Effector memory CD4-positive, alpha-beta T cell (primary cell): Measurements from ENCODE around the gene NSD1.

Source experiments
- DNase-seq, 3 donors: peaks; one replicate each; pipeline ENCODE4 v3.0.0-alpha.2; 2020
- H3K27ac ChIP-seq: 2 replicates; pipeline ENCODE4 v1.7.0; 2013; ENCODE audit warnings: mild to moderate bottlenecking, low read length, moderate library complexity; ENCODE audit not compliant: insufficient read depth, poor library complexity, severe bottlenecking
- H3K27me3 ChIP-seq: replicated peaks from 2 replicates; pipeline ENCODE4 v1.7.0; 2013; ENCODE audit warnings: mild to moderate bottlenecking, low read length; ENCODE audit not compliant: insufficient read depth, control insufficient read depth, poor library complexity, severe bottlenecking
- H3K36me3 ChIP-seq: 2 replicates; pipeline ENCODE4 v1.7.0; 2013; ENCODE audit warnings: mild to moderate bottlenecking, low read length, moderate library complexity; ENCODE audit not compliant: control insufficient read depth, insufficient read depth
- H3K4me1 ChIP-seq: 2 replicates; pipeline ENCODE4 v1.7.0; 2013; ENCODE audit warnings: low read length, mild to moderate bottlenecking; ENCODE audit not compliant: control insufficient read depth, insufficient read depth, poor library complexity, severe bottlenecking
- H3K4me3 ChIP-seq: 2 replicates; pipeline ENCODE4 v1.7.0; 2013; ENCODE audit warnings: low read length, low read depth, mild to moderate bottlenecking; ENCODE audit not compliant: insufficient read depth, poor library complexity, severe bottlenecking
- H3K9me3 ChIP-seq: 2 replicates; pipeline ENCODE4 v1.7.0; 2013; ENCODE audit warnings: mild to moderate bottlenecking, low read length, moderate library complexity; ENCODE audit not compliant: control insufficient read depth

Gene NSD1

DNA sequence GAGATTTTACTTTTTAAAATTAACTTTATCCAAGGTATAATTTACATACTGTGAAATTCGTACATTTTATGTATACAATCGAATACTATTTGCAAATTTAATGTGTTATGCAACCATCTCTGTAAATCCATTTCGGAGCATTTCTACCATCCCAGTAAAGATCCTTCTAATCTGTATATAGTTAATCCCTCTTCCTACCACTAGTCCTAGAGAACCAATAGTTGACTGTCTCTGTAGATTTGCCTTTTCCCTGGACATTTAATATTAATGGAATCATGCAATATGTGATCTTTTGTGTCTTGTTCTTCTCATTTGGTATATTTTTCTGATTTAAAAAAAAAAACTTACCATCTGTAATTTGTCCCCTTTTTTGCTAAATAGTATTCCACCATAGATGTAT, 95.2 kb downstream of the NSD1 start:
- no peak overlapping the region for H3K27ac ChIP-seq
- H3K4me1 ChIP-seq, result no peaks in the 10 kb centered on the region
- no peaks in the 10 kb centered on the region for H3K27me3 ChIP-seq
- H3K9me3 ChIP-seq, result no peaks in the 10 kb centered on the region
- no peak for DNase-seq
- H3K4me3 ChIP-seq, result no peak overlapping the region
- peaks cover 9% of the 10 kb centered on the region for H3K36me3 ChIP-seq

DNA sequence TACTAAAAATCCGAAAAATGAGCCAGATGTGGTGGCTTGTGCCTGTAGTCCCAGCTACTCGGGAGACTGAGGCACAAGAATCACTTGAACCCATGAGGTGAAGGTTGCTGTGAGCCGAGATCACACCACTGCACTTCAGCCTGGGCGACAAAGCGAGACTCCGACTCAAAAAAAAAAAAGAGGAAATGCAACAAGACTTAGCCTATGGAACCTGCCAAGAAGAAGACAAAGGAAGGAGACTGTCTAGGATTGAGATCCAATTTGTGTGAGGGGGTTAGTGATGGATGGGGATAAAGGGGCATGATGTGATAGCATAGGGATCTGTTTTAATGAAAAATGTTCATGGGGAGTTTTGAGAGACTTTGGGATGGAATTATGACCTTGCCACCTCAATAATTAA, 97.1 kb downstream of the NSD1 start:
- Histone ChIP-seq H3K4me1 (no peaks in the 10 kb centered on the region), H3K9me3 (no peaks in the 10 kb centered on the region), H3K36me3 (peaks cover 12% of the 10 kb centered on the region), H3K4me3 (no peak overlapping the region), H3K27ac (no peak overlapping the region), H3K27me3 (no peaks in the 10 kb centered on the region)
- no peak for DNase-seq

DNA sequence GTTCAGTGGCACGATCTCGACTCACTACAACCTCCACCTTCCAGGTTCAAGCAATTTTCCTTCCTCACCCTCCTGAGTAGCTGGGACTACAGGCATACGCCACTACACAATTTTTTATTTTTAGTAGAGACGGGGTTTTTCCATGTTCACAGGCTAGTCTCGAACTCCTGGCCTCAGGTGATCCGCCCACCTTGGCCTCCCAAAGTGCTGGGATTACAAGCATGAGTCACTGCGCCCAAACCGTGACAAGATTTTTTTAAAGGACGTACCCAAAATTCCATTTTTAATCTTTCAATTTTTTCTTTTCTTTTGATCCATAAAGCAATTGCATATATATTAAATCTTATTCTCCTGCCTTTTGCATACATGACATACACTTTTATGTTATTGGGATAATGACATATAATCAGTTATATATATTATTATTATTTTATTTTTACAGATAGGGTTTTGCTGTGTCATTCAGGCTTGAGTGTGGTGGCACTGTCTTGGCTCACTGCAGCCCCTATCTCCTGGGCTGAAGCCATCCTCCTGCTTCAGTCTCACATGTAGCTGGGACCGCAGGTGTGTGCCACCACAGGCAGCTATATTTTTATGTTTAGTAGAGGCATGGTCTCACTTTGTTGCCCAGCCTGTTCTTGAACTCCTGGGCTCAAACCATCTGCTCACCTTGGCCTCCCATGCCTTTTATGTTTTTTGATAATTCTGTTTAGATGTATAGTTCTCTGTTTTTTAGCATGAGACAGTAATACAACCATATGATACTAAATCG, 98.1 kb downstream of the NSD1 start:
- H3K4me1 ChIP-seq, result no peaks in the 10 kb centered on the region
- H3K36me3 ChIP-seq, result peaks cover 11% of the 10 kb centered on the region
- no peak overlapping the region for H3K4me3 ChIP-seq

DNA sequence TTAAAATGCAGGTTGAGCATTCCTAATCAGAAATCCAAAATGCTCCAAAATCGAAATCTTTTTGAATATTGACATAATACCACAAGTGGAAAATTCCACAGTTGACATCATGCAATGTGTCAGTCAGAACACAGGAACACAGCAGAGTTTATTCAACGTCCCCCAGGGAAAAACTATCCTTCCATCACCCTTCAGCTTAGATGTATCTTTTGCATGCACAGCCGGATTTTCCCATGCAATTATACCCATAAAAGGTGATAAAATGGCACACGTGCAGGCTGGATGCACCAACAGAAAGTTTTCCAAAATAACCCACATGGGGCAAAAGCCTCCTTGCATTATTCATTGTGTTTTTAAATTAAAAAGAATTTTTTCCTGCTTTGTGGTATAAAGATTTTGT, 98.8 kb downstream of the NSD1 start:
- no peak for DNase-seq
- Histone ChIP-seq H3K27me3 (no peaks in the 10 kb centered on the region), H3K4me1 (no peaks in the 10 kb centered on the region), H3K36me3 (peaks cover 16% of the 10 kb centered on the region), H3K27ac (no peak overlapping the region), H3K4me3 (no peak overlapping the region), H3K9me3 (no peaks in the 10 kb centered on the region)

More for the DNA sequence above, 98.1 kb downstream of the NSD1 start:
- H3K9me3 ChIP-seq, result no peaks in the 10 kb centered on the region
- H3K27me3 ChIP-seq, result no peaks in the 10 kb centered on the region
- H3K27ac ChIP-seq, result no peak overlapping the region
- no peak for DNase-seq

DNA sequence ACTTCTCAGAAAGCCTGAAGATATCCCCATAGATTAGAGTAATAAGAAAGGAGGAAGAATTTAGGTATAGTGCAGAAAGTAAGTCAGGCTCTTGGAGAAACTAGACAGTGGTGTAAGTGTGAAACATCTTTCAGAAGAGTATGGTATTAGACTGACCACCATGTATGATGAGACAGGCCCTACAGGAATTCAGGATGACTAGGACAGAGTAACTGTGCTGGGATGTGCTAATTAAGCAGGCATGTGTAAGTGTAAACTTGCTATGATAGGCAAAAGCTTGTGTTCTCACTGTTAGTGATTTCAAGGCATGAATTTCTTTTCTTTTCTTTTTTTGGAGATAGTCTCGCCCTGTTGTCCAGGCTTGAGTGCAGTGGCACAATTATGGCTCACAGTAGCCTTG, 99.2 kb downstream of the NSD1 start:
- H3K27me3 ChIP-seq, result no peaks in the 10 kb centered on the region
- no peak overlapping the region for H3K4me3 ChIP-seq
- H3K4me1 ChIP-seq, result no peaks in the 10 kb centered on the region
- H3K27ac ChIP-seq, result no peak overlapping the region
- peaks cover 16% of the 10 kb centered on the region for H3K36me3 ChIP-seq
- H3K9me3 ChIP-seq, result no peaks in the 10 kb centered on the region
- no peak for DNase-seq

DNA sequence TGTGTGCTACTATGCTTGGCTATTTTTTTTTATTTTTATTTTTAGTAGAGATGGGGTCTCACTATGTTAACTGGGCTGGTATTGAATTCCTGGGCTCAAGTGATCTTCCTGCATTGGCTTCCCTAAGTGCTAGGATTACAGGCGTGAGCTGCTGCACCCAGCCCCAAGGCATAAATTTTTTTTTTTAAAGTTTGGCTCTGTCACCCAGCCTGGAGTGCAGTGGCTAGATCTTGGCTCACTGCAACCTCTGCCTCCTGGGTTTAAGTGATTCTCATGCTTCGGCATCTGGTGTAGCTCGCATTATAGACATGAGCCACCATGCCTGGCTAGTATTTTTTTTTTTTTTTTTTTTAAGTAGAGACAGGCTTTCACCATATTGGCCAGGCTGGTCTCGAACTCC, 99.6 kb downstream of the NSD1 start:
- Histone ChIP-seq H3K36me3 (peaks cover 19% of the 10 kb centered on the region), H3K27ac (no peak overlapping the region)

DNA sequence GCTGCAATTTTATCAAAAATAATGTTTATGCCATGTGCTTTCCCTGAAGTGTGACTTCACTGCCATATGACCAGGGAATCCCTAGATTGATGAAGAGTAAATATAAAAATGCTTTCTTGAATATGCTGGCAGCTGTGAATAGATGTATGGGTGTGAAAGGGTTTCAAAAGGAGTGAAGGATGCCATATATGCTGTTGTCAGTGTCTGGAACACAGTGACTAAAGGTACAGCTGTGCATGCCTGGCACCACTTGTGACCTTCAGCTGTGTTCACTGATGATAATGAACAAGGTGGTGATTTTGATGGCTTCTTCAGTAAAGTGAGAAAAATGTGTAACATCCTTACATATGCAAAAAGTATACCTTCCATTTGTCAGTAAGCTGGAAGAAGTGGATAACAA, 100.2 kb downstream of the NSD1 start:
- Histone ChIP-seq H3K4me1 (no peaks in the 10 kb centered on the region), H3K36me3 (peaks cover 25% of the 10 kb centered on the region), H3K27me3 (no peaks in the 10 kb centered on the region), H3K27ac (no peak overlapping the region), H3K9me3 (no peaks in the 10 kb centered on the region), H3K4me3 (no peak overlapping the region)
- DNase-seq, result no peak

More for the DNA sequence above, 99.6 kb downstream of the NSD1 start:
- DNase-seq, result no peak
- no peaks in the 10 kb centered on the region for H3K4me1 ChIP-seq
- H3K9me3 ChIP-seq, result no peaks in the 10 kb centered on the region
- no peaks in the 10 kb centered on the region for H3K27me3 ChIP-seq
- H3K4me3 ChIP-seq, result no peak overlapping the region

DNA sequence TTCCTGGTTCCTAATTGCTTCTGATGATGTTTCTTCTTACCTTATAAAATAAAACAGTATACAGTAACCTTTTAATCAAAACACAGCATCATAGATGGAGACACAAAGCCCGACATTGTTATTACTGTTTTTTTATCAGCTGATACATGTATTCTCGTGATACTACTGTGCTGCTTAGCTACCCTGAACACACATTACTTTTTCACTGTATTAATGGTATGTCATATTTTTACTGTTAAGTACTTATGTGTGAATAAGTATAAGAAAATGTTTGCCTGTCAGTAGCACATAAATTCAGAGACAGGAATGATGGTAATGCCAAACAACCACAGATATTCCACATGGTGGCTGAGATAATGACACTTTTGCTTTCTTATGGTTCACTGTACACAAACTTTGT, 101.3 kb downstream of the NSD1 start:
- H3K4me1 ChIP-seq, result no peaks in the 10 kb centered on the region
- no peak overlapping the region for H3K27ac ChIP-seq
- no peak overlapping the region for H3K4me3 ChIP-seq
- DNase-seq, result no peak
- peaks cover 35% of the 10 kb centered on the region for H3K36me3 ChIP-seq
- no peaks in the 10 kb centered on the region for H3K9me3 ChIP-seq
- H3K27me3 ChIP-seq, result no peaks in the 10 kb centered on the region

DNA sequence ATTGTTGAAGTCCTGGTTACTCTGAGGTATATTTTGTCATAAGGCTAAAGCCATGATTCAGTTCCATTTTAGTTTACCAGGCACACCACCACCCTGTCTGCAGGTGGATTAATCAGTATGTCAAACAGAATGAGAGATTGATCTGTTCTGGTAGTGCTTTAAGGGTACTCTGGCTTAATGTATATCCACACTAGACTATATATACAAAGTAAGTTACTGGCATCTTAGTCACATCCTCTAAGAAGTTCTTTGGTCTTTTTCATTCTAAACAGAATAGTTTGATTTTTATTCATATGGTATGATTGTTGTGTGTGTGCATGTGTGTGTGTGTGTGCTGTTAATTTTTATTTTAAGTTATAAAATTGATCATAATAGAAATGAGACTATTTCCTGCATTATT, 108.2 kb downstream of the NSD1 start:
- Histone ChIP-seq H3K36me3 (peaks cover 57% of the 10 kb centered on the region), H3K27me3 (no peaks in the 10 kb centered on the region), H3K4me1 (no peaks in the 10 kb centered on the region), H3K27ac (no peak overlapping the region), H3K9me3 (no peaks in the 10 kb centered on the region), H3K4me3 (no peak overlapping the region)
- DNase-seq, result no peak

DNA sequence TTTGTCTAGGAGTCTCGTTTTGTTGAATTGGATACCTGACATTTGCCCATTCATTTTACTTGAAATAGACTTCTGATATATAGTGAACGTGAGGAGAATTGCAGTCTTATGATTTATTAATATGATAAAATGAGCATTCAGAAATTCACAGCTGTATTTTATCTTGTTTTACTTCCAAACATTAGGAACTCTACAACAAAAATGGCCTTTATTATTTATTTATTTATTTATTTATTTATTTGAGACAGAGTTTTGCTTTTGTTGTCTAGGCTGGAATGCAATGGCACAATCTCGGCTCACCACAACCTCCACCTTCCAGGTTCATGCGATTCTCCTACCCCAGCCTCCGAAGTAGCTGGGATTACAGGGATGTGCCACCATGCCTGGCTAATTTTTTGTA, 108.7 kb downstream of the NSD1 start:
- Histone ChIP-seq H3K27me3 (no peaks in the 10 kb centered on the region), H3K4me1 (no peaks in the 10 kb centered on the region), H3K4me3 (no peak overlapping the region), H3K9me3 (no peaks in the 10 kb centered on the region), H3K36me3 (peaks cover 58% of the 10 kb centered on the region), H3K27ac (no peak overlapping the region)
- no peak for DNase-seq
